H9 (cell line): Measurements from ENCODE around the gene ACOX3. TPM values are rescaled to one million over a fixed set of nuclear protein-coding genes. Genes with fewer than 3 reads are reported as not detected.

Experiments used
- DNase-seq: peaks from one replicate; pipeline ENCODE4 v3.0.0-alpha.2; 2017
- H2AFZ ChIP-seq: one replicate; pipeline ENCODE4 v1.6.1; 2013; ENCODE audit warnings: mild to moderate bottlenecking, low read length, control low read depth, moderate library complexity
- H2AK5ac ChIP-seq: 2 replicates; pipeline ENCODE4 v1.6.1; 2013; ENCODE audit warnings: low read length, control low read depth, mixed read lengths; ENCODE audit not compliant: insufficient read length
- H2BK120ac ChIP-seq: one replicate; pipeline ENCODE4 v1.6.1; 2013; ENCODE audit warnings: low read depth, mild to moderate bottlenecking, low read length, control low read depth, inconsistent platforms; ENCODE audit not compliant: poor library complexity, severe bottlenecking
- H2BK12ac ChIP-seq: 2 replicates; pipeline ENCODE4 v1.6.1; 2013; ENCODE audit warnings: low read length, control low read depth, mixed read lengths, low read depth; ENCODE audit not compliant: insufficient read length
- H2BK15ac ChIP-seq: 2 replicates; pipeline ENCODE4 v1.6.1; 2013; ENCODE audit warnings: low read depth, low read length, control low read depth
- H2BK20ac ChIP-seq: one replicate; pipeline ENCODE4 v1.6.1; 2013; ENCODE audit warnings: low read depth, mild to moderate bottlenecking, low read length, control low read depth, inconsistent platforms; ENCODE audit not compliant: poor library complexity, severe bottlenecking
- H2BK5ac ChIP-seq: 2 replicates; pipeline ENCODE4 v1.6.1; 2013; ENCODE audit warnings: low read length, control low read depth, mixed read lengths; ENCODE audit not compliant: insufficient read length
- H3K14ac ChIP-seq: 2 replicates; pipeline ENCODE4 v1.6.1; 2013; ENCODE audit warnings: low read length, control low read depth; ENCODE audit not compliant: insufficient read depth
- H3K18ac ChIP-seq: 2 replicates; pipeline ENCODE4 v1.6.1; 2013; ENCODE audit warnings: low read depth, mild to moderate bottlenecking, mixed read lengths, low read length, control low read depth; ENCODE audit not compliant: insufficient read length
- H3K23ac ChIP-seq: 2 replicates; pipeline ENCODE4 v1.6.1; 2013; ENCODE audit warnings: low read length, control low read depth, mixed read lengths, low read depth; ENCODE audit not compliant: insufficient read length
- H3K23me2 ChIP-seq: 2 replicates; pipeline ENCODE4 v1.6.1; 2013; ENCODE audit warnings: low read depth, mild to moderate bottlenecking, mixed read lengths, low read length, control low read depth; ENCODE audit not compliant: insufficient read length, poor library complexity, severe bottlenecking
- H3K27ac ChIP-seq: 2 replicates; pipeline ENCODE4 v1.5.1; 2013; ENCODE audit warnings: low read length, control low read depth, mixed read lengths, low read depth; ENCODE audit not compliant: insufficient read length
- H3K27me3 ChIP-seq: 2 replicates; pipeline ENCODE4 v1.6.1; 2013; ENCODE audit warnings: low read length, control low read depth, inconsistent platforms; ENCODE audit not compliant: insufficient read depth
- H3K4ac ChIP-seq: 2 replicates; pipeline ENCODE4 v1.6.1; 2013; ENCODE audit warnings: low read depth, mild to moderate bottlenecking, control low read depth, inconsistent platforms, low read length, moderate library complexity
- H3K4me1 ChIP-seq: 2 replicates; pipeline ENCODE4 v1.6.1; 2013; ENCODE audit warnings: low read length, control low read depth, inconsistent platforms; ENCODE audit not compliant: insufficient read depth
- H3K4me2 ChIP-seq: 2 replicates; pipeline ENCODE4 v1.6.1; 2013; ENCODE audit warnings: low read length, control low read depth, mixed read lengths; ENCODE audit not compliant: insufficient read length, insufficient read depth
- H3K56ac ChIP-seq: 2 replicates; pipeline ENCODE4 v1.6.1; 2013; ENCODE audit warnings: low read depth, mild to moderate bottlenecking, mixed read lengths, low read length, control low read depth; ENCODE audit not compliant: insufficient read length
- H3K79me1 ChIP-seq: 2 replicates; pipeline ENCODE4 v1.6.1; 2013; ENCODE audit warnings: low read depth, mild to moderate bottlenecking, moderate library complexity, low read length, control low read depth, inconsistent platforms; ENCODE audit not compliant: insufficient read depth, poor library complexity, severe bottlenecking
- H3K79me2 ChIP-seq: 2 replicates; pipeline ENCODE4 v1.6.1; 2013; ENCODE audit warnings: low read length, control low read depth, inconsistent platforms; ENCODE audit not compliant: insufficient read depth
- H3K9ac ChIP-seq: 2 replicates; pipeline ENCODE4 v1.6.1; 2013; ENCODE audit warnings: low read length, control low read depth, mixed read lengths; ENCODE audit not compliant: insufficient read length; ENCODE audit errors: extremely low read depth
- H3K9me3 ChIP-seq: one replicate; pipeline ENCODE4 v1.6.1; 2013; ENCODE audit warnings: low read depth, low read length, inconsistent platforms; ENCODE audit not compliant: control insufficient read depth
- H3T11ph ChIP-seq: one replicate; pipeline ENCODE4 v1.6.1; 2013; ENCODE audit warnings: mild to moderate bottlenecking, low read length, control low read depth, inconsistent platforms
- H4K20me1 ChIP-seq: one replicate; pipeline ENCODE4 v1.6.1; 2013; ENCODE audit not compliant: control insufficient read depth, insufficient read length, insufficient read depth
- H4K5ac ChIP-seq: 2 replicates; pipeline ENCODE4 v1.6.1; 2013; ENCODE audit warnings: low read depth, mild to moderate bottlenecking, mixed read lengths, low read length, control low read depth; ENCODE audit not compliant: insufficient read length
- H4K8ac ChIP-seq: replicated peaks from 2 replicates; pipeline ENCODE4 v1.6.1; 2013; ENCODE audit warnings: low read length, control low read depth, mixed read lengths, low read depth; ENCODE audit not compliant: insufficient read length
- H4K91ac ChIP-seq: 2 replicates; pipeline ENCODE4 v1.6.1; 2013; ENCODE audit warnings: low read depth, mild to moderate bottlenecking, moderate library complexity, mixed read lengths, low read length, control low read depth; ENCODE audit not compliant: insufficient read length
- H3K27ac Mint-ChIP-seq, 3 experiments: 2 replicates in 2 of 3; 3 replicates in 1 of 3; pipeline ENCODE4 v1.8.0; 2020 to 2021; ENCODE audit warnings: mixed read lengths in 3 of 3, mild to moderate bottlenecking in 1 of 3, moderate library complexity in 1 of 3
- H3K27me3 Mint-ChIP-seq: 2 replicates; pipeline ENCODE4 v1.8.0; 2021; ENCODE audit warnings: low read depth, mild to moderate bottlenecking, moderate library complexity, mixed read lengths
- H3K36me3 Mint-ChIP-seq, 3 experiments: 2 replicates in 2 of 3; 3 replicates in 1 of 3; pipeline ENCODE4 v1.8.0; 2020 to 2021; ENCODE audit warnings: low read depth in 3 of 3, mixed read lengths in 3 of 3; ENCODE audit not compliant: insufficient read depth in 1 of 3
- H3K4me1 Mint-ChIP-seq, 2 experiments: 2 replicates each; pipeline ENCODE4 v1.8.0; 2020; ENCODE audit warnings: mixed read lengths in 2 of 2
- H3K4me3 Mint-ChIP-seq, 2 experiments: 2 replicates in 1 of 2; 3 replicates in 1 of 2; pipeline ENCODE4 v1.8.0; 2020 to 2021; ENCODE audit warnings: mild to moderate bottlenecking in 2 of 2, mixed read lengths in 2 of 2, moderate library complexity in 1 of 2
- H3K9me3 Mint-ChIP-seq, 2 experiments: 2 replicates in 1 of 2; 3 replicates in 1 of 2; pipeline ENCODE4 v1.8.0; 2020; ENCODE audit warnings: mild to moderate bottlenecking in 2 of 2, mixed read lengths in 2 of 2, moderate library complexity in 1 of 2
- WGBS: extraction: QIAGEN DNeasy Blood & Tissue Kit; methylation state at CpG from one replicate; pipeline ENCODE4 v1.1.7; 2013; ENCODE audit warnings: missing lambda C conversion rate, low lambda C conversion rate, mixed read lengths; ENCODE audit not compliant: insufficient read length; ENCODE audit errors: extremely low coverage; 5-methylcytosine and 5-hydroxymethylcytosine counted together
- total RNA-seq: library from RNA; stranded (reverse); gene quantifications from 2 replicates; pipeline ENCODE4 v1.2.1, GENCODE V29; 2021
- TF ChIP-seq, protein P1 (sequence below): fragments of 200-600 bp; sonication (generic); conservative IDR thresholded peaks from 3 replicates; pipeline ENCODE4 v1.8.0; 2021; ENCODE audit warnings: antibody characterized with exemption, mild to moderate bottlenecking

Gene ACOX3
- total RNA-seq, 1 experiment from 2014 or later, result 13.8 TPM

DNA sequence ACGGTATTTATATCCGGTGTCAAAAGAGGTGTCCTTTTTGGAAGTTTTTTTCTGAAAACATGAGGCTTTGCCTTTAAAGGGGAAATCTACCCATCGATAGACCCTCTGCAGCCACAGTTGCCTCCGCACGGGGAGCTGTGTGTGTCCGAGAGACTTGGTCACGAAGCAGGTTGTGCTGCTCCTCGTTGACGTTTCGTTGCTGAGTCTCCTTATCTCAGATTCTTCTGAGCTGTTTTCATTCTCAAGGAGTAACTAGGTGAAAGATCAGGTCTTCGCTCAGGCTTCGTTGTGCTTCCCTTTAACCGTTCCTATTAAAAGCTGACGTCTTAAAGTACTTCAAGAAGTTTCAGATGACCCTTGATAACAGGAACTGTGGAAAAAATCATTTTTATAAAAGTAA is 23.9 kb upstream of the ACOX3 start:
- H3K27ac Mint-ChIP-seq, result no peak overlapping the region
- Histone ChIP-seq H3K4me2 (no peak overlapping the region), H3T11ph (no peak overlapping the region), H3K79me1 (no peaks in the 10 kb centered on the region), H4K20me1 (no peaks in the 10 kb centered on the region), H3K14ac (no peak overlapping the region), H2BK120ac (no peak overlapping the region), H2BK5ac (no peak overlapping the region), H3K27ac (no peak overlapping the region), H3K9me3 (no peaks in the 10 kb centered on the region), H4K8ac (no peak overlapping the region), H3K4ac (no peak overlapping the region), H2BK20ac (no peak overlapping the region), H2AFZ (no peak overlapping the region), H3K56ac (no peak overlapping the region), H2AK5ac (no peak overlapping the region), H3K4me1 (no peaks in the 10 kb centered on the region), H3K18ac (no peak overlapping the region), H3K23ac (no peak overlapping the region), H3K79me2 (no peaks in the 10 kb centered on the region), H2BK12ac (no peak overlapping the region), H2BK15ac (no peak overlapping the region), H4K5ac (no peak overlapping the region), H4K91ac (no peak overlapping the region), H3K27me3 (no peaks in the 10 kb centered on the region), H3K9ac (no peak overlapping the region), H3K23me2 (no peaks in the 10 kb centered on the region)
- no peak for DNase-seq
- peaks cover 17 to 65% (median 33%) of the 10 kb centered on the region in 3 experiments; a peak in 6 of 7 replicates for H3K36me3 Mint-ChIP-seq
- no peak overlapping the region for H3K4me3 Mint-ChIP-seq
- peaks cover 11 to 17% of the 10 kb centered on the region in 2 experiments for H3K4me1 Mint-ChIP-seq
- no peaks in the 10 kb centered on the region for H3K9me3 Mint-ChIP-seq
- no CpG with 5 or more reads among the region's 14 CpGs for WGBS
- H3K27me3 Mint-ChIP-seq, result no peaks in the 10 kb centered on the region
- TF ChIP-seq, protein P1, sequence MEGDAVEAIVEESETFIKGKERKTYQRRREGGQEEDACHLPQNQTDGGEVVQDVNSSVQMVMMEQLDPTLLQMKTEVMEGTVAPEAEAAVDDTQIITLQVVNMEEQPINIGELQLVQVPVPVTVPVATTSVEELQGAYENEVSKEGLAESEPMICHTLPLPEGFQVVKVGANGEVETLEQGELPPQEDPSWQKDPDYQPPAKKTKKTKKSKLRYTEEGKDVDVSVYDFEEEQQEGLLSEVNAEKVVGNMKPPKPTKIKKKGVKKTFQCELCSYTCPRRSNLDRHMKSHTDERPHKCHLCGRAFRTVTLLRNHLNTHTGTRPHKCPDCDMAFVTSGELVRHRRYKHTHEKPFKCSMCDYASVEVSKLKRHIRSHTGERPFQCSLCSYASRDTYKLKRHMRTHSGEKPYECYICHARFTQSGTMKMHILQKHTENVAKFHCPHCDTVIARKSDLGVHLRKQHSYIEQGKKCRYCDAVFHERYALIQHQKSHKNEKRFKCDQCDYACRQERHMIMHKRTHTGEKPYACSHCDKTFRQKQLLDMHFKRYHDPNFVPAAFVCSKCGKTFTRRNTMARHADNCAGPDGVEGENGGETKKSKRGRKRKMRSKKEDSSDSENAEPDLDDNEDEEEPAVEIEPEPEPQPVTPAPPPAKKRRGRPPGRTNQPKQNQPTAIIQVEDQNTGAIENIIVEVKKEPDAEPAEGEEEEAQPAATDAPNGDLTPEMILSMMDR, result no peak
